Body of pancreas (tissue), 4 donors: Measurements from ENCODE around the gene PMM2. TPM values are rescaled to one million over a fixed set of nuclear protein-coding genes. Genes with fewer than 3 reads are reported as not detected.

Source experiments
- ATAC-seq: fragments of 150-250 bp; one replicate; pipeline ENCODE4 v1.9.1; 2016
- DNase-seq, 4 donors: peaks; one replicate each; pipeline ENCODE4 v3.0.0-alpha.2; 2019
- H3K27ac ChIP-seq, 4 donors: fragments of 200-600 bp; sonication (generic); 1 replicate in 3 of 4; 2 replicates in 1 of 4; pipeline versions ENCODE4 v1.5.1 to v1.6.1; 2016 to 2019; ENCODE audit warnings: mild to moderate bottlenecking in 1 of 4, mixed read lengths in 1 of 4, moderate library complexity in 1 of 4
- H3K27me3 ChIP-seq, 2 donors: fragments of 200-600 bp; sonication (generic); one replicate each; pipeline ENCODE4 v1.6.0; 2016; ENCODE audit warnings: mild to moderate bottlenecking in 1 of 2
- H3K36me3 ChIP-seq, 2 donors: fragments of 200-600 bp; sonication (generic); replicated peaks in 1 of 2; 2 replicates each; pipeline ENCODE4 v1.5.1; 2016; ENCODE audit warnings: low read depth in 2 of 2; ENCODE audit not compliant: insufficient read depth in 1 of 2
- H3K4me1 ChIP-seq: fragments of 200-600 bp; sonication (generic); one replicate; pipeline ENCODE4 v1.6.0; 2016
- H3K4me3 ChIP-seq, 2 donors: fragments of 200-600 bp; sonication (generic); 1 replicate in 1 of 2; 2 replicates in 1 of 2; pipeline ENCODE4 v1.5.1; 2016 to 2019
- H3K9me3 ChIP-seq, 3 donors: fragments of 200-600 bp; sonication (generic); 1 replicate in 2 of 3; 2 replicates in 1 of 3; pipeline ENCODE4 v1.5.1; 2016
- POLR2A ChIP-seq, 3 donors: fragments of 450-650 bp; IDR thresholded peaks; one replicate each; pipeline ENCODE4 v1.6.1; 2016; ENCODE audit warnings: antibody characterized with exemption in 3 of 3, mild to moderate bottlenecking in 2 of 3
- WGBS, 2 donors: methylation state at CpG; one replicate each; pipeline ENCODE4 v1.1.5; 2017; 5-methylcytosine and 5-hydroxymethylcytosine counted together
- intact Hi-C: fragments of 100-400 bp; cut with DNase I; formaldehyde crosslinking; loops from one replicate; pipeline ENCODE4 v1.15.1; 2023
- total RNA-seq, 2 donors: library from RNA; depleted of rRNA; stranded (reverse); fragments of >200 nt; gene quantifications; one replicate each; pipeline ENCODE4 v1.1.0, GENCODE V29; 2016
- TF ChIP-seq, protein P1 (sequence below), 7 experiments: fragments of 450-650 bp in 4 of 7; fragments of 200-600 bp in 3 of 7; sonication (generic) in 3 of 7; IDR thresholded peaks; one replicate each; pipeline ENCODE4 v1.5.1; 2016 to 2019; ENCODE audit warnings: antibody characterized with exemption in 7 of 7

The PMM2 gene
- total RNA-seq, 2 donors from 2014 or later, result 34.8 to 127 TPM

GRCh38 chr16:8887952-8888560 lies 90.4 kb downstream of the PMM2 start:
- Histone ChIP-seq H3K4me3 (no peak overlapping the region), H3K9me3 (no peaks in the 10 kb centered on the region), H3K27ac (no peak overlapping the region), H3K36me3 (peaks cover 0 to 3% of the 10 kb centered on the region in 2 donors), H3K4me1 (peaks cover 14% of the 10 kb centered on the region), H3K27me3 (no peaks in the 10 kb centered on the region)
- TF ChIP-seq, protein P1, sequence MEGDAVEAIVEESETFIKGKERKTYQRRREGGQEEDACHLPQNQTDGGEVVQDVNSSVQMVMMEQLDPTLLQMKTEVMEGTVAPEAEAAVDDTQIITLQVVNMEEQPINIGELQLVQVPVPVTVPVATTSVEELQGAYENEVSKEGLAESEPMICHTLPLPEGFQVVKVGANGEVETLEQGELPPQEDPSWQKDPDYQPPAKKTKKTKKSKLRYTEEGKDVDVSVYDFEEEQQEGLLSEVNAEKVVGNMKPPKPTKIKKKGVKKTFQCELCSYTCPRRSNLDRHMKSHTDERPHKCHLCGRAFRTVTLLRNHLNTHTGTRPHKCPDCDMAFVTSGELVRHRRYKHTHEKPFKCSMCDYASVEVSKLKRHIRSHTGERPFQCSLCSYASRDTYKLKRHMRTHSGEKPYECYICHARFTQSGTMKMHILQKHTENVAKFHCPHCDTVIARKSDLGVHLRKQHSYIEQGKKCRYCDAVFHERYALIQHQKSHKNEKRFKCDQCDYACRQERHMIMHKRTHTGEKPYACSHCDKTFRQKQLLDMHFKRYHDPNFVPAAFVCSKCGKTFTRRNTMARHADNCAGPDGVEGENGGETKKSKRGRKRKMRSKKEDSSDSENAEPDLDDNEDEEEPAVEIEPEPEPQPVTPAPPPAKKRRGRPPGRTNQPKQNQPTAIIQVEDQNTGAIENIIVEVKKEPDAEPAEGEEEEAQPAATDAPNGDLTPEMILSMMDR (IDR thresholded peaks at IDR 0.05), result no peak
- no peak for TF ChIP-seq POLR2A (IDR thresholded peaks at IDR 0.05)
- intact Hi-C loops, result loop anchor here (10.0 kb wide), 1 partner anchor 323 kb away; no protein-coding TSS in a partner anchor
- WGBS, 2 donors, result 73 to 92% methylated on average over 8 to 16 of the region's 16 CpGs
- no peak for ATAC-seq
- peak; percentile 46 to 66 (median 60) for DNase-seq

DNA sequence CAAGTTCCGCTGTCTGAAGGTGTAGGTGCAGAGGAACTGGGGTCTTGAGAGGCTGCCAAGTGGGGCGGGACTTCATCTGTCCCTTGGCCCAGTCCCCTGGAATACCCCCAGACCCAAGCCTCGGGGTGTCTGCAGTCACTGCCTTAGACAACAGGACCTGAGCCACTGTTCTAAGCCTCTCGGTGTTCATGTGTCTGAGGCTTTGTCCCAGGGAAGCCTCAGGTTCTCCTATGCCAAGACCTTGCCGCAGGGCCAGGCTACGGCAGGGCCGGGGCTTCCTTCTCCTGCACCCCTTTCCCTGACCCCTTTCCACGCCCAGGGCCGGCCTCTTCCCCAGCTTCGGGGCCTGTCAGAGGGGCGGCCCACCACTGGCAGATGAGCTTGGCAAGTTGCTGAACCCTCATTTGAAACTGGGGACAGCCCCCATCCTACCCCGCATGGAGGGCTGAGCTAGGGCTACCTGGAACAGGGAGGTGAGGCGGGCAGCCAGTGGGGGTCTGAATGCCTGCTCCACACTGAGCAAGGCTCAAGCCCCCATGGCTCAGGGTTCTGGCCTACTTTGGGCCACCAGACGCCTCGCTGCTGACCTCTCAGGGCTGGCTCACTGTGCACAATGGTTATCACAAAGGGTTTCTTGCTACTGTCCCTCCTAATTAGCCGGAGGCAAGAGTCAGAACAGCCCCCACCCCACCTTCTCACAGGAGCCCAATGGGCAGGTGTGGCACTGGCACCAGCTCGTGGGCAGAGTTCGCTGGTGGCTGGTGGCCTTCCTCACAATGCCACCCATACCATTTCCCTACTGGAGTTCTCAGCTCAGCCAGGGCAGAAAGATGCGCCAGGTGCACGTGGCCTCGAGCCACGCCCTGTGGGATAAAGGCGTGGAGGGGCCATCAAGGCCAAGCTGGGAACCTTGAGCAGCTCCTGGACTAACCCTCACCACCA lies 91.6 kb downstream of the PMM2 start:
- peaks cover 14% of the 10 kb centered on the region for H3K4me1 ChIP-seq
- H3K36me3 ChIP-seq, result peaks cover 8 to 13% of the 10 kb centered on the region in 2 donors
- intact Hi-C loops, result loop anchor here (10.0 kb wide), 1 partner anchor 324 kb away; no protein-coding TSS in a partner anchor
- 82 to 86% methylated on average over 14 to 20 of the region's 23 CpGs for WGBS, 2 donors
- no peaks in the 10 kb centered on the region for H3K27me3 ChIP-seq
- no peak overlapping the region for H3K27ac ChIP-seq
- no peaks in the 10 kb centered on the region for H3K9me3 ChIP-seq
- TF ChIP-seq, protein P1 (IDR thresholded peaks at IDR 0.05), result no peak
- no peak for TF ChIP-seq POLR2A (IDR thresholded peaks at IDR 0.05)
- no peak overlapping the region for H3K4me3 ChIP-seq
- no peak for DNase-seq
- ATAC-seq, result no peak

DNA sequence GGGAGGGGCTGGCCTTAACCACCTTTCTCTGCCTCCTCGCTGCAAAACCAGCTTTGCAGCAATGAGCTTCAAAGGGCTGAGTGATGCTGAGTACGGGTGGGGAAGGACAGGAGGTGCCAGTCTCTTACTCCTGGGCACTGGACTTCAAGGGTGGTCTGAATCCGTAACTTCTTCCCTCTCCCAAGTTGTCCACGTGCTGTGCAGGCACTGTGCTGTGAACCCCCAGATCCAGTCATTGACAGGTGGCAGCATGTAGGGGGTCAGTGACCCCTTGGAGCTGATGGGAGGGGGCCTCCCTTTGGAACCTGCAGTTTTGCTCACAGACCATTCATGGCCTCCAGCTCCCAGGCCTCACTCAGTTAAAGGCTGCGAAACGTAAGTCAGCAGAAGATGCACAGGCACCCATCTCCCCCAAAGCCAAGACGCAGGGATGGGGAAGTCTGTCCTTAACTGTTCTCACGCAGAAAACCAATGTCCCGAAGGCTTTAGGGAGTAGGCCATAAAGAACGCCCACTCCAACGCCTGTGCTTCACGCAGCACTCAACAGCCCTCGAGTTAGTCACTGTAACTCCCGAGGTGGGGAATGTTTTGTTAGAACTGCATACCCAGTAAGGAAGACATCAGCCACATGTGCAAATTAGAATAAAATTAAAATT lies 92.4 kb downstream of the PMM2 start:
- TF ChIP-seq, protein P1 (IDR thresholded peaks at IDR 0.05), result no peak
- no peak for TF ChIP-seq POLR2A (IDR thresholded peaks at IDR 0.05)
- ATAC-seq, result no peak
- H3K27ac ChIP-seq, result no peak overlapping the region
- DNase-seq, result no peak
- H3K4me3 ChIP-seq, result no peak overlapping the region
- intact Hi-C loops, result loop anchor here (10.0 kb wide), 1 partner anchor 325 kb away; no protein-coding TSS in a partner anchor
- H3K36me3 ChIP-seq, result peaks cover 16 to 21% of the 10 kb centered on the region in 2 donors
- no peaks in the 10 kb centered on the region for H3K9me3 ChIP-seq
- WGBS, 2 donors, result 83 to 85% methylated on average over 13 to 14 of the region's 14 CpGs
- H3K27me3 ChIP-seq, result no peaks in the 10 kb centered on the region
- H3K4me1 ChIP-seq, result peaks cover 14% of the 10 kb centered on the region

DNA sequence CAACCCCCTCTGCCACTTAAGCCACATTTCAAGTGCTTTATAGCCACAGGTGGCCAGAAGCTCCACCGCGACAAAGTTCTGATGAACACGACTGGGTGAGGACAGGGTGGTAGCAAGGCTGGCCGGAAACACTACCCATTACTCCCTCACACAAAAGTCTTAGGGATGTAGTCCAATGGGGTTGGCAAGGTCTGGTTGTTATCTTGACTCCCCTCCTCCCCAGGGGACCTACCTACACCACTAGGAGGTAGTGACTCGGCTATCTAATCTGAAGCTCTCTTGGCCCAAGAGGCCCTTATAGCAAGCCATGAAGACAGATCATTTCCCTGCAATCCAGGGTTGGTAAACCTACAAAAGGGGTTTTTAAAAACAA lies 92.9 kb downstream of the PMM2 start:
- WGBS, 2 donors, result 75 to 88% methylated on average over 5 of the region's 5 CpGs
- Histone ChIP-seq H3K9me3 (no peaks in the 10 kb centered on the region), H3K27me3 (no peaks in the 10 kb centered on the region), H3K4me1 (peaks cover 13% of the 10 kb centered on the region), H3K27ac (no peak overlapping the region), H3K36me3 (peaks cover 20 to 26% of the 10 kb centered on the region in 2 donors), H3K4me3 (no peak overlapping the region)
- DNase-seq (no peak), ATAC-seq (no peak)
- TF ChIP-seq, protein P1 (IDR thresholded peaks at IDR 0.05), result no peak
- intact Hi-C loops, result no loop called here
